Stimulated activated CD8-positive, alpha-beta memory T cell treated with anti-CD3 and anti-CD28 coated beads, Interleukin-12 subunit alpha, Interleukin-12 subunit beta, amount 100 ng/mL, for 4 hours (primary cell): Measurements from ENCODE around the gene DES.

Experiments
- DNase-seq: peaks from one replicate; pipeline ENCODE4 v3.0.0-alpha.2; 2020; ENCODE audit warnings: low read depth

The DES gene

DNA sequence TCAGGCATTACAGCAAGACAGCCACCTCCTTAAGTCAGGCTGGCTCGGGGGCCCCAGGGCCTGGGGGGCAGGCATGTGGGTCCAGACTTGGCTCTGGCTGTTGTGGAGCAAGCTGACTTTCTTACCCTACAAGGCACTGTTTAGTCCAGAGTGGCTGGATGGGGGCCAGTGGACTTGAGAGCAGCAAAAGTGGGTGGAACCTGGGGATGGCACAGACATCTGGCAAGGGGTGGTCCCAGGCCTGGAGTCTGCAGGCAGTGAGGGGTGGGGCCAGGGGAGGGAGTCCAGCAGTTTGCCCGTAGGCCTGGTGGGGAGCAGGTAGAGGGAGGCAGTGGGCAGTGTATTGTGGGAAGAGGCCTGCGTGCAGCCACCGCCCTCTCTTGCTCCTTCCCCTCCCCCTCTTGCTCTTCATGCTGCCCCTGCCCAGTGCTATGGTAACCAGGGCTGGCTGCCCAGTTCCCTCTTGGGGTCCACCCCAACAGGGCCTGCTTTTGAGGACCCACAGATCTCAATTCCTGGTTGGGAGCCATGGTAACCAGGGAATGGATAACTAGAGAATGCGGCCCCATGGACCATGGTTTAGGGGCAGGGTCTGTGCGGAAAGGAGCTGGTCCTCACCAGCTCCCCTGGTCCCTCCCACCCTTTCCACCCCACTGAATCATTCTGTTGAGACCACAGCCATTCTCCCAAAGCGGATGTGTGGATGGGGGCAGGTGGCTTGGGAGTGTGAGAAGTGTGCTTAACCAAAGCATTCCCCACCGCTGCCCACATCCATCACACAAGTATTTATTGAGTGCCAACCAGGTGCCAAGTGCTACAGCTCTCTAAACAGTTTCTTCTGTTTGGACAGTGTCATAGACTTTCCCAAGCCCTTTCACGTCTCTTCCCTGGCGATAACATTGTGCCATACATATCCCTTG, 35.8 kb downstream of the DES start:
- no peak for DNase-seq

GRCh38 chr2:219455581-219455980, 37.4 kb downstream of the DES start:
- DNase-seq, result no peak

GRCh38 chr2:219457784-219458369, 39.7 kb downstream of the DES start:
- no peak for DNase-seq

DNA sequence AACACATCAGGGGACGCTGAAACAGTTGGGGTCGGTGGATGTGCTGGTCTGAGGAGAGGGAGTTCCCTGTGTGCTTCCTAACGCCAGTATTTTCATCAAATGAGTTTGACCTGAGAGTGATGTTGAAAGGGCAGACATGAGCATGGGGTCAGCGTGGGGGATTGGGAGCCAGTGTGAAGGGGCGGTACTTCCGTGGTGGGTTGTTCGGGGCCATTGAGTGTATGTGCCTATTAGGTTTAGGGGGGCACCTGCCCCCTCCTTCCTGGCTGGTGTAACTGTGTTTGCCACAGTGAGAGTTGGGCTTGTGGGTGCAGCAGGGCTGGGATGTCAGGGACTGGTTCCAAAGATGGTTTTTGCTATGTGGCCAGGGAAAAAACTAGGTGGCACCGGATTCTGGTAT, 40.8 kb downstream of the DES start:
- DNase-seq, result no peak

GRCh38 chr2:219459460-219460311, 41.5 kb downstream of the DES start:
- no peak for DNase-seq

GRCh38 chr2:219460424-219460926, 42.3 kb downstream of the DES start:
- no peak for DNase-seq

DNA sequence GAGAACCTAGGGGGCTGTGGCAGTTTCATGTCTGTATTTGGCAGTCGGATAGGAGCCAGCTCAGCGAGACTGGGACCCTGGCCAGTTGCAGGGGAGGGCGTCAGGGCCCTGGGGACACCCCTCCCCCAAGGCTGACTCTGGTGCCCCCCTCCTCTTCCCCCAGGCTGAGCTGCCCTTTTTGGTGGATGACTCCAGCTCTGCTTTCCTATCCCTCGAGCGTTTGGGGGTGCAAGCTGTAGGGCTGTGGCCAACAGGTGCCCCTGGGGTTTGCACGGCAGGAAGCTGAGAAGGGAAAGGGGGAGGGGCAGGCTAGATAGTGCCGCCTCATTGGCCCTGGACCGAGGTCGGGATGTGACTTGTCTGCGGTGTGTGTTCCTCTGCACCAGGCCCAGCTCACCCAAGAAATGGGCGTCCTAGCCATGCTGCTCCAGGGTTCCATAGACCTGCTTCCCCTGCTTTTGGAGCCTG, 42.9 kb downstream of the DES start:
- no peak for DNase-seq

GRCh38 chr2:219461669-219462068, 43.5 kb downstream of the DES start:
- DNase-seq, result no peak

- no peak for DNase-seq
Observed at GRCh38 chr2:219462349-219462748, 44.2 kb downstream of the DES start.

- DNase-seq, result no peak
Observed at GRCh38 chr2:219464286-219465032, 46.3 kb downstream of the DES start.

DNA sequence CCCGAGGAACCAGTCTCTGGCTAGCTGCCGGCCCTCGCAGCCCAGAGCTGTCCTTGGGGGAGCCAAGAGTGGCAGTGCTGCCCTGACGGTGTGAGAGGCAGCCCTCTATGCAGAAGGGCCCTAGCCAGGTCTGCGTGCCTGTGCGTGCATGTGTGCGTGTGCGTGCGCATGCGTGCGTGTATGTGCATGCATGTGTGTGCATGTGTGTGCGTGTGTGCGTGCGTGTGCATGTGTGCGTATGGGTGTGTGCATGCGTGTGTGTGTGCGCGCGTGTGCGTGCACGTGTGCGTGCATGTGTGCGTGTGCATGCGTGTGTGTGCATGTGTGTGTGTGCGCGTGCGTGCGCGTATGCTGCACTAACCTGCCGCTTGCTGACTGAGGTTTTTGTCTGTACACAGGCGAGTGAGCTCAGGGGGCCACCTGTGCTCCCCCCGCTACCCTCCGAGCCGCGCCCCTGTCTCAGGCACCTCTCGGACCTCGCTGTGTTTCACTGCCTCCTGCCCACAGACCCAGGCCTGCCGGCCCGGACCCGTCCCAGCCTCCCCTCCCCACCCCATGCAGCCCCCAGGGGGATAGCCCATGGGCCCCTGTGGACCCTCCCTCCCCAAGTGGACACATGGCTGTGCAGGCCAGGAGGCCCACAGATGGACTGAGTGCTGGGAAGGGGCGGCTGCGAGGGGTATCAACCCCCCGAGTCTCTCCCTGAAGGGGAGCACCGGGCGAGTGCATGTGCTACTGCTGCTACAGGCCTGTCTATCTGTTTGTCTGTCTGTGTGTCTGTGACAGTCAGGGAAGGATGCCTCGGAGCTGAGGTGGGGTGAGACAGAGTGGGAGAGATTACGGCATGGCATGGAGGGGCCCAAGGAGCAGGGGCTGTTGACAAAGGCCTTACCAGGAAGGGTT, 47.7 kb downstream of the DES start:
- DNase-seq, result no peak

- DNase-seq, result no peak
Observed at GRCh38 chr2:219466816-219467735, 48.9 kb downstream of the DES start.

DNA sequence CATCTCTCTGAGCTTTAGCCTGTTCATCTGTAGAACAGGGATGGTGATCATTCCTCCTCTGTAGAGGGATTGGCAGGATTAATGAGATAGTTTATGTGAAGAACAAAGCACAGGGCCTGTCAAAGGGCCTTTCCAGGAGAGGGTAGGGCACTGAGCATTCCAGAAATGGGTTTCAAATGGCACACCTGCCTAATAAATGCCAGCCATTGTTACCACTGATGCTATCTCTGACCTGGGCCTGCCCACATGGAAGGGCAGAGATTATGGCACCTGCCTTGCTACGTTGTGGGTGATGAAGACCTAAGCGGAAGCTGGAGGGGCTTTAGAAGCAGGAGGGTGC, 49.5 kb downstream of the DES start:
- no peak for DNase-seq

GRCh38 chr2:219468410-219469185, 50.4 kb downstream of the DES start:
- DNase-seq, result no peak

GRCh38 chr2:219469186-219469724, 51.1 kb downstream of the DES start:
- DNase-seq, result no peak

GRCh38 chr2:219470429-219470828, 52.3 kb downstream of the DES start:
- no peak for DNase-seq

GRCh38 chr2:219471476-219472371, 53.5 kb downstream of the DES start:
- no peak for DNase-seq
